HepG2 (cell line): ENCODE results near the gene TRPV5. TPM values are rescaled to one million over a fixed set of nuclear protein-coding genes. Genes with fewer than 3 reads are reported as not detected.

Source experiments
- ATAC-seq: fragments of 200-7000 bp; cut with Tn5 transposase; 3 replicates; pipeline ENCODE4 v1.9.1; 2020; ENCODE audit warnings: mild to moderate bottlenecking, moderate library complexity
- BruUV-seq: library from RNA; stranded (reverse); fragments of 400-500 nt; replicated peaks from 2 replicates; lab custom pipeline; 2021; lab: Mats Ljungman, UMichigan
- CTCF ChIA-PET: fragments of 300-600 bp; formaldehyde crosslinking; extraction: SDS; loops from one replicate; lab custom pipeline; 2021; ENCODE audit warnings: low total read pairs, inconsistent platforms, low intra/inter-chr PET ratio; lab: Yijun Ruan, JAX
- POLR2A ChIA-PET: fragments of 350-600 bp; sonication (Branson Sonifier 250); formaldehyde crosslinking; loops from one replicate; lab custom pipeline; 2020; ENCODE audit warnings: antibody characterized with exemption, inconsistent platforms; lab: Yijun Ruan, JAX
- DNase-seq: peaks from one replicate; pipeline ENCODE4 v3.0.0-alpha.2; 2015; ENCODE audit warnings: low spot score
- FAIRE-seq: peaks from 3 replicates; lab custom pipeline; 2011; peaks lifted over from hg19 to GRCh38; lab: Jason Lieb, UNC
- H2AFZ ChIP-seq: one replicate; pipeline ENCODE4 v1.6.1; 2011; ENCODE audit warnings: low read length, inconsistent platforms
- H3K27ac ChIP-seq: fragments of 300-600 bp; 3 replicates; pipeline ENCODE4 v1.8.0; 2011; ENCODE audit warnings: mixed run types, mild to moderate bottlenecking, mixed read lengths, low read length, inconsistent platforms; ENCODE audit not compliant: insufficient read depth; ENCODE audit errors: extremely low read length
- H3K27me3 ChIP-seq, 2 experiments: fragments of 200-600 bp in 1 of 2; 2 replicates in 1 of 2; 3 replicates in 1 of 2; pipeline versions ENCODE4 v1.6.0 to v1.8.0; 2011; ENCODE audit warnings: low read length in 2 of 2, mild to moderate bottlenecking in 2 of 2, moderate library complexity in 2 of 2, inconsistent platforms in 1 of 2; ENCODE audit not compliant: insufficient read depth in 2 of 2, control insufficient read depth in 1 of 2
- H3K36me3 ChIP-seq, 2 experiments: fragments of 200-600 bp in 1 of 2; replicated peaks in 1 of 2; 2 replicates in 1 of 2; 3 replicates in 1 of 2; pipeline versions ENCODE4 v1.5.1 to v1.8.0; 2011; ENCODE audit warnings: low read length in 2 of 2, inconsistent platforms in 1 of 2; ENCODE audit not compliant: insufficient read depth in 2 of 2, control insufficient read depth in 1 of 2
- H3K4me1 ChIP-seq: 2 replicates; pipeline ENCODE4 v1.5.1; 2012; ENCODE audit warnings: low read length, inconsistent platforms; ENCODE audit not compliant: insufficient read depth
- H3K4me2 ChIP-seq: 2 replicates; pipeline ENCODE4 v1.6.0; 2011; ENCODE audit warnings: low read depth, low read length, inconsistent platforms
- H3K4me3 ChIP-seq, 3 experiments: fragments of 200-600 bp in 1 of 3; sonication (generic), shearing (Covaris generic) in 1 of 3; replicated peaks in 1 of 3; 2 replicates each; pipeline ENCODE4 v1.5.1; 2011 to 2016; ENCODE audit warnings: low read length in 3 of 3, inconsistent platforms in 2 of 3, low read depth in 2 of 3, mild to moderate bottlenecking in 2 of 3, control low read depth in 1 of 3, mixed read lengths in 1 of 3; ENCODE audit not compliant: insufficient read depth in 1 of 3
- H3K79me2 ChIP-seq: one replicate; pipeline ENCODE4 v1.6.1; 2011; ENCODE audit warnings: low read length, inconsistent platforms; ENCODE audit not compliant: insufficient read depth
- H3K9ac ChIP-seq: 2 replicates; pipeline ENCODE4 v1.6.0; 2011; ENCODE audit warnings: mild to moderate bottlenecking, low read depth, low read length, inconsistent platforms; ENCODE audit not compliant: insufficient read depth
- H3K9me3 ChIP-seq: 2 replicates; pipeline ENCODE4 v1.5.1; 2012; ENCODE audit warnings: mild to moderate bottlenecking, low read length
- H4K20me1 ChIP-seq: 2 replicates; pipeline ENCODE4 v1.6.0; 2011; ENCODE audit warnings: inconsistent platforms, mild to moderate bottlenecking, low read length, moderate library complexity; ENCODE audit not compliant: insufficient read depth
- ATAD3A ChIP-seq: sonication (generic); formaldehyde crosslinking; IDR thresholded peaks from 2 replicates; pipeline ENCODE4 v1.4.0; 2020; ENCODE audit warnings: missing genetic modification reagents
- CCAR2 ChIP-seq: fragments of 200-400 bp; formaldehyde crosslinking; optimal IDR thresholded peaks from 2 replicates; pipeline ENCODE3; 2018; ENCODE audit warnings: low read depth, mild to moderate bottlenecking, low read length, moderate library complexity
- DR1 ChIP-seq: sonication (generic); formaldehyde crosslinking; IDR thresholded peaks from 2 replicates; pipeline ENCODE4 v1.8.0; 2021; ENCODE audit warnings: mild to moderate bottlenecking, missing genetic modification reagents, inconsistent platforms
- ELK4 ChIP-seq: sonication (generic); formaldehyde crosslinking; IDR thresholded peaks from 2 replicates; pipeline ENCODE4 v1.9.0; 2021; ENCODE audit warnings: missing genetic modification reagents, borderline replicate concordance
- GATA4 ChIP-seq: sonication (generic); IDR thresholded peaks from 2 replicates; pipeline ENCODE4 v1.6.1; 2016; ENCODE audit warnings: antibody characterized with exemption, low read depth, borderline replicate concordance
- HNF4G ChIP-seq, 2 experiments: sonication (generic) in 1 of 2; formaldehyde crosslinking in 1 of 2; IDR thresholded peaks; 2 replicates each; pipeline versions ENCODE4 v1.4.0 to v1.6.1; 2011 to 2020; ENCODE audit warnings: borderline replicate concordance in 2 of 2, low read depth in 2 of 2, mild to moderate bottlenecking in 2 of 2, low read length in 1 of 2, missing genetic modification reagents in 1 of 2, moderate library complexity in 1 of 2
- RBM39 ChIP-seq: fragments of 200-400 bp; formaldehyde crosslinking; IDR thresholded peaks from one replicate; pipeline ENCODE4 v1.6.1; 2018; ENCODE audit warnings: antibody characterized with exemption, mild to moderate bottlenecking, low read depth, low read length; ENCODE audit not compliant: poor library complexity, severe bottlenecking
- SRSF1 ChIP-seq: fragments of 200-400 bp; formaldehyde crosslinking; optimal IDR thresholded peaks from 2 replicates; pipeline ENCODE3; 2017; ENCODE audit warnings: mild to moderate bottlenecking, low read depth, low read length, moderate library complexity
- ZFP36L2 ChIP-seq: sonication (generic); formaldehyde crosslinking; IDR thresholded peaks from 2 replicates; pipeline ENCODE4 v1.4.0; 2020; ENCODE audit warnings: missing genetic modification reagents
- ZNF510 ChIP-seq: sonication (generic); formaldehyde crosslinking; IDR thresholded peaks from 2 replicates; pipeline ENCODE4 v1.4.0; 2020; ENCODE audit warnings: low read depth, mild to moderate bottlenecking, missing genetic modification reagents
- ZNF564 ChIP-seq: sonication (generic); formaldehyde crosslinking; IDR thresholded peaks from 2 replicates; pipeline ENCODE4 v1.8.1; 2023; ENCODE audit warnings: mild to moderate bottlenecking, missing genetic modification reagents
- ZZZ3 ChIP-seq: sonication (generic); formaldehyde crosslinking; IDR thresholded peaks from 2 replicates; pipeline ENCODE4 v1.4.0; 2020; ENCODE audit warnings: missing genetic modification reagents, mild to moderate bottlenecking, borderline replicate concordance
- WGBS: methylation state at CpG from one replicate; pipeline ENCODE4 v1.1.6; 2017; ENCODE audit warnings: low lambda C conversion rate; 5-methylcytosine and 5-hydroxymethylcytosine counted together
- in situ Hi-C: cut with HindIII; loops from 2 replicates; pipeline ENCODE4 v1.10.0; 2017; ENCODE audit warnings: low pct_unique_long_range_greater_than_20kb; ENCODE audit not compliant: extremely low pct_ligation_motif_present
- intact Hi-C: fragments of 100-400 bp; cut with micrococcal nuclease; formaldehyde crosslinking; loops from one replicate; pipeline ENCODE4 v1.10.0; 2022; ENCODE audit not compliant: unreplicated experiment
- polyA plus RNA-seq, 8 experiments: library from polyadenylated mRNA; depleted of rRNA in 3 of 8; stranded (reverse) in 7 of 8; unstranded in 1 of 8; fragments of >200 nt; fragmentation: Illumina TruSeq in 4 of 8; extraction: Trizol in 4 of 8; gene quantifications; 2 replicates each; pipeline versions ENCODE4 v1.2.1 to v1.2.3, GENCODE V29; 2011 to 2016; ENCODE audit warnings: low read depth in 4 of 8, missing spikeins in 1 of 8, mixed read lengths in 1 of 8; ENCODE audit not compliant: insufficient read depth in 1 of 8
- total RNA-seq, 5 experiments: library from RNA; depleted of rRNA; stranded (reverse); fragments of >200 nt; fragmentation: Illumina TruSeq; extraction: Trizol; gene quantifications; 2 replicates each; pipeline ENCODE4 v1.2.3, GENCODE V29; 2016; ENCODE audit warnings: low read depth in 1 of 5
- TF ChIP-seq, protein P1 (sequence below): sonication (generic); formaldehyde crosslinking; conservative IDR thresholded peaks from 2 replicates; pipeline ENCODE4 v1.4.0; 2020; ENCODE audit warnings: missing genetic modification reagents
- TF ChIP-seq, protein P2 (sequence below): sonication (generic); formaldehyde crosslinking; IDR thresholded peaks from 2 replicates; pipeline ENCODE4 v1.4.0; 2020; ENCODE audit warnings: low read depth, missing genetic modification reagents
- TF ChIP-seq, protein P3 (sequence below): sonication (generic); formaldehyde crosslinking; IDR thresholded peaks from 2 replicates; pipeline ENCODE4; 2020; ENCODE audit warnings: missing genetic modification reagents, mild to moderate bottlenecking, borderline replicate concordance

Gene TRPV5
- total and polyA plus RNA-seq, 2 of the 13 experiments (the other 11 are each of a cell fraction or from before 2014, with no cell fraction given) = not detected

DNA sequence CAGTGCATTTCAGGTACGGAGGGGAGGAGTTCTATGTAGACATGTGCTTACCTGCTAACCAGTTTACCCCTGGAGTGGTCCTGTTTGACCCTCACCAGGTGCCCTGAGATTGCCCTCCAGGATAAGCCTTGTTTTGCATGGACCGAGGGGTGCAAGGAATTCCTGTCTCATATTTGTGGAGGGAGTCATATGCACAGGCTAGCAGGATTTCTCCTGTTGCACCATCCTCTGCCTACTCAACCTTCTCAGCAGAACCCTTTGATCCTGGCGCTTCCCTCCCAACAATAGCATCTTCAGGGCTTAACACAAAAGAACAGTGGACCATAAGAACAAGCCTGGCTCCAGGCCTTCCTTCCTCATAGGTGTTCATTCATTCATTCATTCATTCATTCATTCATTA, 55.2 kb downstream of the TRPV5 start:
- 12% methylated on average over 3 of the region's 3 CpGs for WGBS
- TF ChIP-seq ATAD3A (CRISPR knock-in tag) (no peak), ZFP36L2 (CRISPR knock-in tag) (no peak), ZNF510 (no peak), HNF4G (IDR thresholded peaks at IDR 0.05; ENCODE audit: borderline replicate concordance, low read depth, low read length) (no peak), HNF4G (CRISPR knock-in tag; IDR thresholded peaks at IDR 0.05; ENCODE audit: borderline replicate concordance, low read depth) (no peak), DR1 (CRISPR knock-in tag) (no peak), GATA4 (no peak), SRSF1 (no peak), ZNF564 (CRISPR knock-in tag) (no peak), CCAR2 (no peak), RBM39 (no peak), ZZZ3 (no peak), ELK4 (CRISPR knock-in tag) (no peak)
- TF ChIP-seq, protein P1, sequence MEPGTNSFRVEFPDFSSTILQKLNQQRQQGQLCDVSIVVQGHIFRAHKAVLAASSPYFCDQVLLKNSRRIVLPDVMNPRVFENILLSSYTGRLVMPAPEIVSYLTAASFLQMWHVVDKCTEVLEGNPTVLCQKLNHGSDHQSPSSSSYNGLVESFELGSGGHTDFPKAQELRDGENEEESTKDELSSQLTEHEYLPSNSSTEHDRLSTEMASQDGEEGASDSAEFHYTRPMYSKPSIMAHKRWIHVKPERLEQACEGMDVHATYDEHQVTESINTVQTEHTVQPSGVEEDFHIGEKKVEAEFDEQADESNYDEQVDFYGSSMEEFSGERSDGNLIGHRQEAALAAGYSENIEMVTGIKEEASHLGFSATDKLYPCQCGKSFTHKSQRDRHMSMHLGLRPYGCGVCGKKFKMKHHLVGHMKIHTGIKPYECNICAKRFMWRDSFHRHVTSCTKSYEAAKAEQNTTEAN (CRISPR knock-in tag) = no peak
- TF ChIP-seq, protein P2, sequence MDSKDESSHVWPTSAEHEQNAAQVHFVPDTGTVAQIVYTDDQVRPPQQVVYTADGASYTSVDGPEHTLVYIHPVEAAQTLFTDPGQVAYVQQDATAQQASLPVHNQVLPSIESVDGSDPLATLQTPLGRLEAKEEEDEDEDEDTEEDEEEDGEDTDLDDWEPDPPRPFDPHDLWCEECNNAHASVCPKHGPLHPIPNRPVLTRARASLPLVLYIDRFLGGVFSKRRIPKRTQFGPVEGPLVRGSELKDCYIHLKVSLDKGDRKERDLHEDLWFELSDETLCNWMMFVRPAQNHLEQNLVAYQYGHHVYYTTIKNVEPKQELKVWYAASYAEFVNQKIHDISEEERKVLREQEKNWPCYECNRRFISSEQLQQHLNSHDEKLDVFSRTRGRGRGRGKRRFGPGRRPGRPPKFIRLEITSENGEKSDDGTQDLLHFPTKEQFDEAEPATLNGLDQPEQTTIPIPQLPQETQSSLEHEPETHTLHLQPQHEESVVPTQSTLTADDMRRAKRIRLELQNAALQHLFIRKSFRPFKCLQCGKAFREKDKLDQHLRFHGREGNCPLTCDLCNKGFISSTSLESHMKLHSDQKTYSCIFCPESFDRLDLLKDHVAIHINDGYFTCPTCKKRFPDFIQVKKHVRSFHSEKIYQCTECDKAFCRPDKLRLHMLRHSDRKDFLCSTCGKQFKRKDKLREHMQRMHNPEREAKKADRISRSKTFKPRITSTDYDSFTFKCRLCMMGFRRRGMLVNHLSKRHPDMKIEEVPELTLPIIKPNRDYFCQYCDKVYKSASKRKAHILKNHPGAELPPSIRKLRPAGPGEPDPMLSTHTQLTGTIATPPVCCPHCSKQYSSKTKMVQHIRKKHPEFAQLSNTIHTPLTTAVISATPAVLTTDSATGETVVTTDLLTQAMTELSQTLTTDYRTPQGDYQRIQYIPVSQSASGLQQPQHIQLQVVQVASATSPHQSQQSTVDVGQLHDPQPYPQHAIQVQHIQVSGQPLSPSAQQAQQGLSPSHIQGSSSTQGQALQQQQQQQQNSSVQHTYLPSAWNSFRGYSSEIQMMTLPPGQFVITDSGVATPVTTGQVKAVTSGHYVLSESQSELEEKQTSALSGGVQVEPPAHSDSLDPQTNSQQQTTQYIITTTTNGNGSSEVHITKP (CRISPR knock-in tag) = no peak
- TF ChIP-seq, protein P3, sequence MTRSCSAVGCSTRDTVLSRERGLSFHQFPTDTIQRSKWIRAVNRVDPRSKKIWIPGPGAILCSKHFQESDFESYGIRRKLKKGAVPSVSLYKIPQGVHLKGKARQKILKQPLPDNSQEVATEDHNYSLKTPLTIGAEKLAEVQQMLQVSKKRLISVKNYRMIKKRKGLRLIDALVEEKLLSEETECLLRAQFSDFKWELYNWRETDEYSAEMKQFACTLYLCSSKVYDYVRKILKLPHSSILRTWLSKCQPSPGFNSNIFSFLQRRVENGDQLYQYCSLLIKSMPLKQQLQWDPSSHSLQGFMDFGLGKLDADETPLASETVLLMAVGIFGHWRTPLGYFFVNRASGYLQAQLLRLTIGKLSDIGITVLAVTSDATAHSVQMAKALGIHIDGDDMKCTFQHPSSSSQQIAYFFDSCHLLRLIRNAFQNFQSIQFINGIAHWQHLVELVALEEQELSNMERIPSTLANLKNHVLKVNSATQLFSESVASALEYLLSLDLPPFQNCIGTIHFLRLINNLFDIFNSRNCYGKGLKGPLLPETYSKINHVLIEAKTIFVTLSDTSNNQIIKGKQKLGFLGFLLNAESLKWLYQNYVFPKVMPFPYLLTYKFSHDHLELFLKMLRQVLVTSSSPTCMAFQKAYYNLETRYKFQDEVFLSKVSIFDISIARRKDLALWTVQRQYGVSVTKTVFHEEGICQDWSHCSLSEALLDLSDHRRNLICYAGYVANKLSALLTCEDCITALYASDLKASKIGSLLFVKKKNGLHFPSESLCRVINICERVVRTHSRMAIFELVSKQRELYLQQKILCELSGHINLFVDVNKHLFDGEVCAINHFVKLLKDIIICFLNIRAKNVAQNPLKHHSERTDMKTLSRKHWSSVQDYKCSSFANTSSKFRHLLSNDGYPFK (CRISPR knock-in tag) = no peak

More for the DNA sequence above, 55.2 kb downstream of the TRPV5 start:
- in situ Hi-C loops = loop anchor here (10.0 kb wide), 1 partner anchor 336 kb away; no protein-coding TSS in a partner anchor
- no peak overlapping the region for H3K4me2 ChIP-seq
- H3K79me2 ChIP-seq = no peaks in the 10 kb centered on the region
- no peaks in the 10 kb centered on the region for H3K9me3 ChIP-seq
- no peak for DNase-seq
- no peaks in the 10 kb centered on the region for H3K4me1 ChIP-seq
- no peak overlapping the region for H3K4me3 ChIP-seq
- intact Hi-C loops = no loop called here
- FAIRE-seq = no peak
- H2AFZ ChIP-seq = no peak overlapping the region
- H3K9ac ChIP-seq = no peak overlapping the region
- H3K27ac ChIP-seq = no peak overlapping the region
- no peaks in the 10 kb centered on the region for H3K36me3 ChIP-seq
- CTCF ChIA-PET = no interaction called here
- ATAC-seq = no peak
- no peaks in the 10 kb centered on the region for H4K20me1 ChIP-seq
- BruUV-seq = no TSS peak
- peaks cover 1 to 18% of the 10 kb centered on the region in 2 experiments; a peak in 2 of 5 replicates for H3K27me3 ChIP-seq
- POLR2A ChIA-PET = no interaction called here
